GM21576 (cell line): Measurements from ENCODE around the gene BEST2.
"Not testable (repeated sequence)": the region's sequence is repeated elsewhere in the genome, so short reads cannot be mapped to it uniquely, and the experiment has no call there.

Experiments used
- ATAC-seq: cut with Tn5 transposase; IDR thresholded peaks from one replicate; pipeline ENCODE4 v1.9.1; 2021; ENCODE audit warnings: mild to moderate bottlenecking, moderate library complexity; ENCODE audit not compliant: unreplicated experiment

Gene BEST2

GRCh38 chr19:12797141-12797587 lies 45.6 kb downstream of the BEST2 start:
- no peak for ATAC-seq

DNA sequence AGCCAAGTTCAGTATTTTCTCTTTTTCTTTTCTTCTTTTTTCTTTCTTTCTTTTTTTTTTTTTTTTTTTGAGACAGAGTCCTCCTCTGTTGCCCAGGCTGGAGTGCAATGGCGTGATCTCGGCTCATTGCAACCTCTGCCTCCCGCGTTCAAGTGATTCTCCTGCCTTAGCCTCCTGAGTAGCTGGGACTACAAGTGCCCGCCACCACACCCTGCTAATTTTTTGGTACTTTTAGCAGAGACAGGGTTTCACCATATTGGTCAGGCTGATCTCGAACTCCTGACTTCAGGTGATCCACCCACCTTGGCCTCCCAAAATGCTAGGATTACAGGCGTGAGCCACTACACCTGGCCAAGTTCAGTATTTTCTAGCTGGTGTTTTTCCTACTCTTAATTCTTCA lies 46.0 kb downstream of the BEST2 start:
- not testable (repeated sequence) for ATAC-seq

DNA sequence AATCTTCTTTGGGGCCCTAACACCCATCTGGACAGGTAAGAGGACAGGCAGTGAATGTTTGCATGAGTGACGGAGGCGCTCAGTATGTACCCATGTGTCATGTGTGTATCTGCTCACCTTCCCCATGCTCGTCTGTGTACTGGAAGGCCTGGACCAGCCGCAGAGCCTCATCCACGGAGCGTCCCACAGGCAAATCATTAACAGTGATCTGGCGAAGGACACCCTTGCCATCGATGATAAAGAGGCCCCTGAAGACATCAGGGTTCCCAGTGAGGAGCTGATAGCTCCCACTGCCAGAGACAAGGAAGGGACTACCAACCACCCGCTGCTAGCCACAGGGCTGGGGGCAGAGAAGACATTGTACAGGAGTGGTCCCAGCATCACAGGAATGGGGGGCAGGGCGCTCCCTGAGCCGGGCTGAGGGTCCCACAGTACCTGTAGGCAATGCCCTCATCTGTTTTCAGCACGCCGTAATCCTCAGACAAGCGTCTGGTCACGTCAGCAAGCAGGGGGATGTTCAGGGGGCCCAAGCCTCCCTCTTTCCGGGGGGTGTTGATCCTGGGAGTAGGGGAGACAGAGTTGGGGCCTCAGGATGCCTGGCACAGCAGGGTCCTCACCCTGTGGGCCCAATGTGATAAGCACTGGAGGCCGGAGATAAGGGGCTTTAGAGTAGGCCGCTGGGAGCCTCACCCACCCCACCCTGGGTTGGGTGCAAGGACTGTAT lies 48.3 kb downstream of the BEST2 start:
- ATAC-seq: no peak

- ATAC-seq: no peak
Measured at GRCh38 chr19:12800466-12800770, 48.8 kb downstream of the BEST2 start.

- no peak for ATAC-seq
Measured at GRCh38 chr19:12800923-12801465, 49.4 kb downstream of the BEST2 start.

GRCh38 chr19:12801466-12802266 lies 50.1 kb downstream of the BEST2 start, which contains the start of the genes PRDX2 and THSD8:
Gene PRDX2 (minus strand): TSS chr19:12801800. CDS start chr19:12801261, 539 bp downstream.
Gene THSD8 (plus strand): TSS chr19:12802069. CDS start chr19:12802072, 3 bp downstream.
- ATAC-seq: no peak

DNA sequence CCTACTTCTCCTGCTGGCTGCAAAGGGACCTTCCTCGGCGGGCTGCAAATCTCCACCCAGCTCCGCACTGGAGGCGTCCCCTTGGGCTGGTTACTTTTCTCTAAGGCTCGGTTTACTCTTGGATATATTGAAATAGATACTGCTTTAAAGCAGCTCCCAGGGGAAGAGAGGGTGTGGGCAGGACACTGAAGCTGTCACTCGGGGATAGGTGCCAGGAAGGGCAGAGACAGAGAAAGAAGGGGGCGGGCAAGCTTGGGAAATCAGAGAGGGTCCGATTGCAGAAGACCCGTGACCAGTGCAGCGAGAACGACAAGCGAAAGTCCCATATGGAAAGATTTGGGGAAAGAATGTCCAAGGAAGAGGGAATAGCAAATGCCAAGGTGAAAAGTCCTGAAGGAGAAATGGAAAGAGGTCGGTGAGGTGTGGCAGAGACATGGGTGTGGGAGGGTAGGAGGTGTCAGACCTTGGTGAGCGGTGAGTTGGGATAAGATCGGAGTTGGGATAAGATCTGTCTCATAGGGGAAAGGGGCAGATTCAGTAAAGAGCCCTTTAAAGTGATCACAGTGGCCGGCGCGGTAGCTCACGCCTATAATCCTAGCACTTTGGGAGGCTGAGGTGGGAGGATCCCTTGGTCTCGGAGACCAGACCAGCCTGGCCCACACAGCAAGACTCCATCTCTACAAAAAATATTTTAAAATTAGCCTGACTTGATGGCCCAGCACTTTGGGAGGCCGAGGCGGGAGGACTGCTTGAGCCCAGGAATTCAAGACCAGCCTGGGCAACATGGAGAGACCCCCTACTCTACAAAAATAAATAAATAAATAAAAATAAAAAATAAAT lies 50.9 kb downstream of the BEST2 start:
- no peak for ATAC-seq

DNA sequence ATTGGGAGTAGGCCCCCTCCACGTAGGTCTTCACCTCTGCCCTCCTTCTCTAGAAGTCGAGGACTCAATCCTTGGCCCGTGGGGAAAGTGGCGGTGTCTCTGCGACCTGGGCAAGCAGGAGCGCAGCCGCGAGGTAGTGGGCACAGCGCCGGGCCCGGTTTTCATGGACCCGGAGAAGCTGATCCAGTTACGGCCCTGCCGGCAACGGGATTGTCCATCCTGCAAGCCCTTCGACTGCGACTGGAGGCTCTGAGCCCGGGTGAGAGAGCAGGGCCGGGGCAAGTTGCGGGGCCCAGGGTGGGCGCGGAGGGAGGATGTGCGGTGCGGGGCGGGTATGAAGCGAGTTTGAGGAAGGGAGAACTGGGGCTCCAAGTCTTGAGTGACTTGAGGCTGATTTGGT lies 52.5 kb downstream of the BEST2 start:
- ATAC-seq: no peak

- ATAC-seq: peak; percentile 73
Measured at GRCh38 chr19:12806242-12807081, 54.9 kb downstream of the BEST2 start, which contains the start of gene RNASEH2A. Gene RNASEH2A (plus strand): TSS chr19:12806584. CDS start chr19:12806674, 90 bp downstream.
